ENCODE measurements around the gene TMEM30B.

GRCh38 chr14:61322799-61323290 is 41.7 kb upstream of the TMEM30B start:
- TF ChIP-seq, protein P1, sequence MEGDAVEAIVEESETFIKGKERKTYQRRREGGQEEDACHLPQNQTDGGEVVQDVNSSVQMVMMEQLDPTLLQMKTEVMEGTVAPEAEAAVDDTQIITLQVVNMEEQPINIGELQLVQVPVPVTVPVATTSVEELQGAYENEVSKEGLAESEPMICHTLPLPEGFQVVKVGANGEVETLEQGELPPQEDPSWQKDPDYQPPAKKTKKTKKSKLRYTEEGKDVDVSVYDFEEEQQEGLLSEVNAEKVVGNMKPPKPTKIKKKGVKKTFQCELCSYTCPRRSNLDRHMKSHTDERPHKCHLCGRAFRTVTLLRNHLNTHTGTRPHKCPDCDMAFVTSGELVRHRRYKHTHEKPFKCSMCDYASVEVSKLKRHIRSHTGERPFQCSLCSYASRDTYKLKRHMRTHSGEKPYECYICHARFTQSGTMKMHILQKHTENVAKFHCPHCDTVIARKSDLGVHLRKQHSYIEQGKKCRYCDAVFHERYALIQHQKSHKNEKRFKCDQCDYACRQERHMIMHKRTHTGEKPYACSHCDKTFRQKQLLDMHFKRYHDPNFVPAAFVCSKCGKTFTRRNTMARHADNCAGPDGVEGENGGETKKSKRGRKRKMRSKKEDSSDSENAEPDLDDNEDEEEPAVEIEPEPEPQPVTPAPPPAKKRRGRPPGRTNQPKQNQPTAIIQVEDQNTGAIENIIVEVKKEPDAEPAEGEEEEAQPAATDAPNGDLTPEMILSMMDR (IDR thresholded peaks at IDR 0.05; ENCODE audit: insufficient read depth, low read length): no peak
- TF ChIP-seq, protein P2, sequence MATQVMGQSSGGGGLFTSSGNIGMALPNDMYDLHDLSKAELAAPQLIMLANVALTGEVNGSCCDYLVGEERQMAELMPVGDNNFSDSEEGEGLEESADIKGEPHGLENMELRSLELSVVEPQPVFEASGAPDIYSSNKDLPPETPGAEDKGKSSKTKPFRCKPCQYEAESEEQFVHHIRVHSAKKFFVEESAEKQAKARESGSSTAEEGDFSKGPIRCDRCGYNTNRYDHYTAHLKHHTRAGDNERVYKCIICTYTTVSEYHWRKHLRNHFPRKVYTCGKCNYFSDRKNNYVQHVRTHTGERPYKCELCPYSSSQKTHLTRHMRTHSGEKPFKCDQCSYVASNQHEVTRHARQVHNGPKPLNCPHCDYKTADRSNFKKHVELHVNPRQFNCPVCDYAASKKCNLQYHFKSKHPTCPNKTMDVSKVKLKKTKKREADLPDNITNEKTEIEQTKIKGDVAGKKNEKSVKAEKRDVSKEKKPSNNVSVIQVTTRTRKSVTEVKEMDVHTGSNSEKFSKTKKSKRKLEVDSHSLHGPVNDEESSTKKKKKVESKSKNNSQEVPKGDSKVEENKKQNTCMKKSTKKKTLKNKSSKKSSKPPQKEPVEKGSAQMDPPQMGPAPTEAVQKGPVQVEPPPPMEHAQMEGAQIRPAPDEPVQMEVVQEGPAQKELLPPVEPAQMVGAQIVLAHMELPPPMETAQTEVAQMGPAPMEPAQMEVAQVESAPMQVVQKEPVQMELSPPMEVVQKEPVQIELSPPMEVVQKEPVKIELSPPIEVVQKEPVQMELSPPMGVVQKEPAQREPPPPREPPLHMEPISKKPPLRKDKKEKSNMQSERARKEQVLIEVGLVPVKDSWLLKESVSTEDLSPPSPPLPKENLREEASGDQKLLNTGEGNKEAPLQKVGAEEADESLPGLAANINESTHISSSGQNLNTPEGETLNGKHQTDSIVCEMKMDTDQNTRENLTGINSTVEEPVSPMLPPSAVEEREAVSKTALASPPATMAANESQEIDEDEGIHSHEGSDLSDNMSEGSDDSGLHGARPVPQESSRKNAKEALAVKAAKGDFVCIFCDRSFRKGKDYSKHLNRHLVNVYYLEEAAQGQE (IDR thresholded peaks at IDR 0.05; ENCODE audit: insufficient replicate concordance, low read depth): no peak
- no peak for TF ChIP-seq POLR2AphosphoS5 (IDR thresholded peaks at IDR 0.05; ENCODE audit: low read depth)
- no peak for TF ChIP-seq SPI1 (IDR thresholded peaks at IDR 0.05; ENCODE audit: borderline replicate concordance, low read depth)
- TF ChIP-seq GABPA (IDR thresholded peaks at IDR 0.05; ENCODE audit: low read depth): no peak
